GM23338 (cell line): ENCODE data around the gene GPATCH8. TPM values are rescaled to one million over a fixed set of nuclear protein-coding genes. Genes with fewer than 3 reads are reported as not detected.

Source experiments
- ATAC-seq: fragments of 200-7000 bp; cut with Tn5 transposase; 3 replicates; pipeline ENCODE4 v1.9.1; 2020
- DNase-seq: peaks from one replicate; pipeline ENCODE4 v3.0.0-alpha.2; 2015; ENCODE audit warnings: low spot score
- H2AFZ ChIP-seq: fragments of 200-600 bp; sonication (generic); 2 replicates; pipeline ENCODE4 v1.8.0; 2016; ENCODE audit warnings: antibody characterized with exemption, mild to moderate bottlenecking, moderate library complexity
- H3F3A ChIP-seq: fragments of 200-600 bp; sonication (generic); replicated peaks from 2 replicates; pipeline ENCODE4 v1.8.0; 2017; ENCODE audit warnings: antibody characterized with exemption, mixed run types, low read depth
- H3K27ac ChIP-seq: fragments of 200-600 bp; sonication (generic); 2 replicates; pipeline ENCODE4 v1.6.1; 2016; ENCODE audit warnings: low read depth
- H3K27me3 ChIP-seq: fragments of 200-600 bp; sonication (generic); 2 replicates; pipeline ENCODE4 v1.8.0; 2016; ENCODE audit warnings: mild to moderate bottlenecking, mixed run types, moderate library complexity; ENCODE audit not compliant: insufficient read depth
- H3K36me3 ChIP-seq: fragments of 200-600 bp; sonication (generic); 2 replicates; pipeline ENCODE4 v1.8.0; 2016; ENCODE audit warnings: mild to moderate bottlenecking; ENCODE audit not compliant: insufficient read depth
- H3K4me1 ChIP-seq: fragments of 200-600 bp; sonication (generic); 2 replicates; pipeline ENCODE4 v1.8.0; 2016; ENCODE audit warnings: mild to moderate bottlenecking, moderate library complexity; ENCODE audit not compliant: insufficient read depth
- H3K4me2 ChIP-seq: fragments of 200-600 bp; sonication (generic); 2 replicates; pipeline ENCODE4 v1.7.1; 2017; ENCODE audit warnings: mixed run types
- H3K4me3 ChIP-seq: fragments of 200-600 bp; sonication (generic); 2 replicates; pipeline ENCODE4 v1.6.1; 2016; ENCODE audit warnings: mixed run types
- H3K79me2 ChIP-seq: fragments of 200-600 bp; sonication (generic); replicated peaks from 2 replicates; pipeline ENCODE4 v1.8.0; 2017; ENCODE audit warnings: mild to moderate bottlenecking; ENCODE audit not compliant: insufficient read depth
- H3K9me2 ChIP-seq: fragments of 200-600 bp; sonication (generic); 2 replicates; pipeline ENCODE4 v1.8.0; 2017; ENCODE audit not compliant: insufficient read depth
- H4K20me1 ChIP-seq: fragments of 200-600 bp; sonication (generic); replicated peaks from 2 replicates; pipeline ENCODE4 v1.8.0; 2017; ENCODE audit warnings: mild to moderate bottlenecking; ENCODE audit not compliant: insufficient read depth
- H3K27ac Mint-ChIP-seq: 2 replicates; pipeline ENCODE4 v1.8.0; 2020; ENCODE audit warnings: inconsistent platforms, mild to moderate bottlenecking, moderate library complexity, mixed read lengths
- H3K27me3 Mint-ChIP-seq: 3 replicates; pipeline ENCODE4 v1.8.0; 2022; ENCODE audit warnings: low read depth, mild to moderate bottlenecking, moderate library complexity, mixed read lengths, inconsistent platforms; ENCODE audit not compliant: insufficient read depth, poor library complexity
- H3K36me3 Mint-ChIP-seq: 3 replicates; pipeline ENCODE4 v1.8.0; 2021; ENCODE audit warnings: low read depth, mild to moderate bottlenecking, inconsistent platforms, moderate library complexity, mixed read lengths
- H3K4me1 Mint-ChIP-seq: 3 replicates; pipeline ENCODE4 v1.8.0; 2020; ENCODE audit warnings: mild to moderate bottlenecking, inconsistent platforms, mixed read lengths
- H3K4me3 Mint-ChIP-seq: 3 replicates; pipeline ENCODE4 v1.8.0; 2021; ENCODE audit warnings: moderate library complexity, mild to moderate bottlenecking, inconsistent platforms, mixed read lengths
- H3K9me3 Mint-ChIP-seq: 3 replicates; pipeline ENCODE4 v1.8.0; 2020; ENCODE audit warnings: moderate library complexity, mild to moderate bottlenecking, inconsistent platforms, mixed read lengths
- EZH2 ChIP-seq: fragments of 200-600 bp; sonication (generic); IDR thresholded peaks from one replicate; pipeline ENCODE4 v1.8.0; 2017; ENCODE audit warnings: antibody characterized with exemption, mild to moderate bottlenecking, low read depth; ENCODE audit not compliant: unreplicated experiment
- JUNB ChIP-seq: IDR thresholded peaks from one replicate; pipeline ENCODE4 v1.6.1; 2016; ENCODE audit warnings: antibody characterized with exemption; ENCODE audit not compliant: unreplicated experiment
- NANOG ChIP-seq: IDR thresholded peaks from 2 replicates; pipeline ENCODE4 v1.6.1; 2016; ENCODE audit warnings: antibody characterized with exemption, borderline replicate concordance
- POLR2AphosphoS5 ChIP-seq: IDR thresholded peaks from 2 replicates; pipeline ENCODE4 v1.6.1; 2016; ENCODE audit warnings: antibody characterized with exemption, low read depth
- STAT1 ChIP-seq: IDR thresholded peaks from one replicate; pipeline ENCODE4 v1.6.1; 2016; ENCODE audit warnings: antibody characterized with exemption; ENCODE audit not compliant: unreplicated experiment
- ZNF114 ChIP-seq: fragments of 250-450 bp; sonication (Bioruptor Pico); IDR thresholded peaks from 2 replicates; pipeline ENCODE4 v1.5.0; 2020; ENCODE audit warnings: mild to moderate bottlenecking, moderate library complexity
- ZNF331 ChIP-seq: fragments of 250-450 bp; sonication (Bioruptor Pico); IDR thresholded peaks from 2 replicates; pipeline ENCODE4 v1.5.0; 2020; ENCODE audit warnings: low read depth, mild to moderate bottlenecking, moderate library complexity
- polyA plus RNA-seq: library from polyadenylated mRNA; unstranded; fragments of >200 nt; fragmentation: Nextera tagmentation; extraction: Ambion mirVana; gene quantifications from 2 replicates; pipeline ENCODE4 v1.2.1, GENCODE V29; 2016
- total RNA-seq: library from RNA; depleted of rRNA; stranded (reverse); fragments of >200 nt; shearing (Covaris generic); gene quantifications from 2 replicates; pipeline ENCODE4 v1.2.3, GENCODE V29; 2014
- TF ChIP-seq, protein P1 (sequence below): IDR thresholded peaks from one replicate; pipeline ENCODE4 v1.6.1; 2018; ENCODE audit warnings: antibody characterized with exemption; ENCODE audit not compliant: unreplicated experiment
- TF ChIP-seq, protein P2 (sequence below), 2 experiments: fragments of 200-600 bp in 1 of 2; sonication (generic) in 1 of 2; conservative IDR thresholded peaks; 2 replicates each; pipeline versions ENCODE4 v1.5.1 to v1.6.1; 2016 to 2017; ENCODE audit warnings: antibody characterized with exemption in 2 of 2, low read depth in 2 of 2, mild to moderate bottlenecking in 2 of 2, moderate library complexity in 1 of 2
- TF ChIP-seq, protein P3 (sequence below): fragments of 250-450 bp; sonication (Bioruptor Pico); IDR thresholded peaks from 2 replicates; pipeline ENCODE4 v1.5.0; 2020; ENCODE audit warnings: mild to moderate bottlenecking, moderate library complexity

The GPATCH8 gene
- total and polyA plus RNA-seq, 2 experiments from 2014 or later, result 44.4 to 76.5 TPM

DNA sequence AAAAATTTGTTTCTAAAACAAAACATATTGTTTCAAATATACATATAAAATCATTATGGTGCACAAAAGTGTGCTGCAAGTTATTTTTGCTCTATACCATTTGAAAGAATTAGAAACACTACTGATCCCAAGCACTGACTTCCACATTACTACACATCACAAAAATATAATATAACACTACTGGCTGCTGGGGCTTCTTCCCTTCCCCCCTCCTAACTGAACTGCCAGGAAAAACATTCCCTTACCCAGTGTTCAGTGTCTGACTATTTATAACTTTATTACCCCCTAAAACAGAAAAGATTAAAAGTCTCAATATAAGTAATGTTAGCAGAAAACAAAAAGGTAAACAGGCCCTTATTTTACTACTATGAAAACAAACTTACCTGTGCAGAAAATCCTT is 36.9 kb downstream of the GPATCH8 start:
- DNase-seq (no peak), ATAC-seq (no peak)
- H3K27ac Mint-ChIP-seq, result no peak overlapping the region
- H3K27me3 Mint-ChIP-seq, result no peaks in the 10 kb centered on the region
- H3K4me1 ChIP-seq, result peaks cover 3% of the 10 kb centered on the region; the same call in 1 of the 2 replicates
- H3K9me2 ChIP-seq, result no peaks in the 10 kb centered on the region
- no peak overlapping the region for H3K27ac ChIP-seq
- H3K36me3 Mint-ChIP-seq, result peaks cover 18% of the 10 kb centered on the region; the same call in 2 of the 3 replicates
- no peaks in the 10 kb centered on the region for H3F3A ChIP-seq
- H3K36me3 ChIP-seq, result no peaks in the 10 kb centered on the region; the same call in 1 of the 2 replicates
- H3K4me3 ChIP-seq, result no peak overlapping the region
- no peak overlapping the region for H3K4me3 Mint-ChIP-seq
- no peak overlapping the region for H3K4me2 ChIP-seq
- TF ChIP-seq JUNB (no peak), POLR2AphosphoS5 (no peak), EZH2 (no peak), STAT1 (no peak), ZNF331 (CRISPR knock-in tag) (no peak), ZNF114 (no peak), NANOG (no peak)
- TF ChIP-seq, protein P1, sequence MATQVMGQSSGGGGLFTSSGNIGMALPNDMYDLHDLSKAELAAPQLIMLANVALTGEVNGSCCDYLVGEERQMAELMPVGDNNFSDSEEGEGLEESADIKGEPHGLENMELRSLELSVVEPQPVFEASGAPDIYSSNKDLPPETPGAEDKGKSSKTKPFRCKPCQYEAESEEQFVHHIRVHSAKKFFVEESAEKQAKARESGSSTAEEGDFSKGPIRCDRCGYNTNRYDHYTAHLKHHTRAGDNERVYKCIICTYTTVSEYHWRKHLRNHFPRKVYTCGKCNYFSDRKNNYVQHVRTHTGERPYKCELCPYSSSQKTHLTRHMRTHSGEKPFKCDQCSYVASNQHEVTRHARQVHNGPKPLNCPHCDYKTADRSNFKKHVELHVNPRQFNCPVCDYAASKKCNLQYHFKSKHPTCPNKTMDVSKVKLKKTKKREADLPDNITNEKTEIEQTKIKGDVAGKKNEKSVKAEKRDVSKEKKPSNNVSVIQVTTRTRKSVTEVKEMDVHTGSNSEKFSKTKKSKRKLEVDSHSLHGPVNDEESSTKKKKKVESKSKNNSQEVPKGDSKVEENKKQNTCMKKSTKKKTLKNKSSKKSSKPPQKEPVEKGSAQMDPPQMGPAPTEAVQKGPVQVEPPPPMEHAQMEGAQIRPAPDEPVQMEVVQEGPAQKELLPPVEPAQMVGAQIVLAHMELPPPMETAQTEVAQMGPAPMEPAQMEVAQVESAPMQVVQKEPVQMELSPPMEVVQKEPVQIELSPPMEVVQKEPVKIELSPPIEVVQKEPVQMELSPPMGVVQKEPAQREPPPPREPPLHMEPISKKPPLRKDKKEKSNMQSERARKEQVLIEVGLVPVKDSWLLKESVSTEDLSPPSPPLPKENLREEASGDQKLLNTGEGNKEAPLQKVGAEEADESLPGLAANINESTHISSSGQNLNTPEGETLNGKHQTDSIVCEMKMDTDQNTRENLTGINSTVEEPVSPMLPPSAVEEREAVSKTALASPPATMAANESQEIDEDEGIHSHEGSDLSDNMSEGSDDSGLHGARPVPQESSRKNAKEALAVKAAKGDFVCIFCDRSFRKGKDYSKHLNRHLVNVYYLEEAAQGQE, result no peak
- TF ChIP-seq, protein P2, sequence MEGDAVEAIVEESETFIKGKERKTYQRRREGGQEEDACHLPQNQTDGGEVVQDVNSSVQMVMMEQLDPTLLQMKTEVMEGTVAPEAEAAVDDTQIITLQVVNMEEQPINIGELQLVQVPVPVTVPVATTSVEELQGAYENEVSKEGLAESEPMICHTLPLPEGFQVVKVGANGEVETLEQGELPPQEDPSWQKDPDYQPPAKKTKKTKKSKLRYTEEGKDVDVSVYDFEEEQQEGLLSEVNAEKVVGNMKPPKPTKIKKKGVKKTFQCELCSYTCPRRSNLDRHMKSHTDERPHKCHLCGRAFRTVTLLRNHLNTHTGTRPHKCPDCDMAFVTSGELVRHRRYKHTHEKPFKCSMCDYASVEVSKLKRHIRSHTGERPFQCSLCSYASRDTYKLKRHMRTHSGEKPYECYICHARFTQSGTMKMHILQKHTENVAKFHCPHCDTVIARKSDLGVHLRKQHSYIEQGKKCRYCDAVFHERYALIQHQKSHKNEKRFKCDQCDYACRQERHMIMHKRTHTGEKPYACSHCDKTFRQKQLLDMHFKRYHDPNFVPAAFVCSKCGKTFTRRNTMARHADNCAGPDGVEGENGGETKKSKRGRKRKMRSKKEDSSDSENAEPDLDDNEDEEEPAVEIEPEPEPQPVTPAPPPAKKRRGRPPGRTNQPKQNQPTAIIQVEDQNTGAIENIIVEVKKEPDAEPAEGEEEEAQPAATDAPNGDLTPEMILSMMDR (conservative IDR thresholded peaks at IDR 0.05; ENCODE audit: low read depth in 2 of 2), result no peak
- TF ChIP-seq, protein P3, sequence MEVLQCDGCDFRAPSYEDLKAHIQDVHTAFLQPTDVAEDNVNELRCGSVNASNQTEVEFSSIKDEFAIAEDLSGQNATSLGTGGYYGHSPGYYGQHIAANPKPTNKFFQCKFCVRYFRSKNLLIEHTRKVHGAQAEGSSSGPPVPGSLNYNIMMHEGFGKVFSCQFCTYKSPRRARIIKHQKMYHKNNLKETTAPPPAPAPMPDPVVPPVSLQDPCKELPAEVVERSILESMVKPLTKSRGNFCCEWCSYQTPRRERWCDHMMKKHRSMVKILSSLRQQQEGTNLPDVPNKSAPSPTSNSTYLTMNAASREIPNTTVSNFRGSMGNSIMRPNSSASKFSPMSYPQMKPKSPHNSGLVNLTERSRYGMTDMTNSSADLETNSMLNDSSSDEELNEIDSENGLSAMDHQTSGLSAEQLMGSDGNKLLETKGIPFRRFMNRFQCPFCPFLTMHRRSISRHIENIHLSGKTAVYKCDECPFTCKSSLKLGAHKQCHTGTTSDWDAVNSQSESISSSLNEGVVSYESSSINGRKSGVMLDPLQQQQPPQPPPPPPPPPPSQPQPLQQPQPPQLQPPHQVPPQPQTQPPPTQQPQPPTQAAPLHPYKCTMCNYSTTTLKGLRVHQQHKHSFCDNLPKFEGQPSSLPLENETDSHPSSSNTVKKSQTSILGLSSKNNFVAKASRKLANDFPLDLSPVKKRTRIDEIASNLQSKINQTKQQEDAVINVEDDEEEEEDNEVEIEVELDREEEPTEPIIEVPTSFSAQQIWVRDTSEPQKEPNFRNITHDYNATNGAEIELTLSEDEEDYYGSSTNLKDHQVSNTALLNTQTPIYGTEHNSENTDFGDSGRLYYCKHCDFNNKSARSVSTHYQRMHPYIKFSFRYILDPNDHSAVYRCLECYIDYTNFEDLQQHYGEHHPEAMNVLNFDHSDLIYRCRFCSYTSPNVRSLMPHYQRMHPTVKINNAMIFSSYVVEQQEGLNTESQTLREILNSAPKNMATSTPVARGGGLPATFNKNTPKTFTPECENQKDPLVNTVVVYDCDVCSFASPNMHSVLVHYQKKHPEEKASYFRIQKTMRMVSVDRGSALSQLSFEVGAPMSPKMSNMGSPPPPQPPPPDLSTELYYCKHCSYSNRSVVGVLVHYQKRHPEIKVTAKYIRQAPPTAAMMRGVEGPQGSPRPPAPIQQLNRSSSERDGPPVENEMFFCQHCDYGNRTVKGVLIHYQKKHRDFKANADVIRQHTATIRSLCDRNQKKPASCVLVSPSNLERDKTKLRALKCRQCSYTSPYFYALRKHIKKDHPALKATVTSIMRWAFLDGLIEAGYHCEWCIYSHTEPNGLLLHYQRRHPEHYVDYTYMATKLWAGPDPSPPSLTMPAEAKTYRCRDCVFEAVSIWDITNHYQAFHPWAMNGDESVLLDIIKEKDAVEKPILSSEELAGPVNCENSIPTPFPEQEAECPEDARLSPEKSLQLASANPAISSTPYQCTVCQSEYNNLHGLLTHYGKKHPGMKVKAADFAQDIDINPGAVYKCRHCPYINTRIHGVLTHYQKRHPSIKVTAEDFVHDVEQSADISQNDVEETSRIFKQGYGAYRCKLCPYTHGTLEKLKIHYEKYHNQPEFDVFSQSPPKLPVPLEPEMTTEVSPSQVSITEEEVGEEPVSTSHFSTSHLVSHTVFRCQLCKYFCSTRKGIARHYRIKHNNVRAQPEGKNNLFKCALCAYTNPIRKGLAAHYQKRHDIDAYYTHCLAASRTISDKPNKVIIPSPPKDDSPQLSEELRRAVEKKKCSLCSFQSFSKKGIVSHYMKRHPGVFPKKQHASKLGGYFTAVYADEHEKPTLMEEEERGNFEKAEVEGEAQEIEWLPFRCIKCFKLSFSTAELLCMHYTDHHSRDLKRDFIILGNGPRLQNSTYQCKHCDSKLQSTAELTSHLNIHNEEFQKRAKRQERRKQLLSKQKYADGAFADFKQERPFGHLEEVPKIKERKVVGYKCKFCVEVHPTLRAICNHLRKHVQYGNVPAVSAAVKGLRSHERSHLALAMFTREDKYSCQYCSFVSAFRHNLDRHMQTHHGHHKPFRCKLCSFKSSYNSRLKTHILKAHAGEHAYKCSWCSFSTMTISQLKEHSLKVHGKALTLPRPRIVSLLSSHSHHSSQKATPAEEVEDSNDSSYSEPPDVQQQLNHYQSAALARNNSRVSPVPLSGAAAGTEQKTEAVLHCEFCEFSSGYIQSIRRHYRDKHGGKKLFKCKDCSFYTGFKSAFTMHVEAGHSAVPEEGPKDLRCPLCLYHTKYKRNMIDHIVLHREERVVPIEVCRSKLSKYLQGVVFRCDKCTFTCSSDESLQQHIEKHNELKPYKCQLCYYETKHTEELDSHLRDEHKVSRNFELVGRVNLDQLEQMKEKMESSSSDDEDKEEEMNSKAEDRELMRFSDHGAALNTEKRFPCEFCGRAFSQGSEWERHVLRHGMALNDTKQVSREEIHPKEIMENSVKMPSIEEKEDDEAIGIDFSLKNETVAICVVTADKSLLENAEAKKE (CRISPR knock-in tag), result no peak
- peaks cover 19% of the 10 kb centered on the region for H3K4me1 Mint-ChIP-seq
- no peak overlapping the region for H2AFZ ChIP-seq
- peaks cover 51% of the 10 kb centered on the region for H4K20me1 ChIP-seq
- no peaks in the 10 kb centered on the region for H3K9me3 Mint-ChIP-seq
- no peaks in the 10 kb centered on the region for H3K27me3 ChIP-seq
- H3K79me2 ChIP-seq, result peaks cover 79% of the 10 kb centered on the region
